Measurements from ENCODE around the gene POTEH. TPM values are rescaled to one million over a fixed set of nuclear protein-coding genes. Genes with fewer than 3 reads are reported as not detected.
"Not testable (repeated sequence)": the region's sequence is repeated elsewhere in the genome, so short reads cannot be mapped to it uniquely, and the experiment has no call there.

POTEH gene
- total RNA-seq, 1 experiment from 2014 or later: not detected

DNA sequence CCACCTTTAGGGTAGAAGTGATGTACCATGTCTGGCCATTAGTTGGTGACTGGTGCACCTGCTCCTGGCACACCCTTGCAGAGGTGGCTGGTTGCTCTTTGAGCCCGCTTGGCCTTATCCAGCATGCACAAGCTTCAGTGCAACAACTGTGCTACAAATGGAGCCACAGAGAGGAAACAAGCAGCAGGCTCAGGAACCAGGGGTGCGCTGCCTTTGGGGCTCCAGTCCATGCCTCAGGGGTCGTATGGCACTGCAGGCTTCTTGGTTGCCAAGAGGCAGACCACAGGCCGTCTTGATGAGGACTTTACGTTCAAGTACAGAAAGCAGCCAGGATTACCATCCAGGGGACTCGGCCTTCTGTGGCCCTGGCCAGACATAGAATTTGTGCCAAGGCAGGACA, 44.6 kb downstream of the POTEH start:
- H3K27me3 ChIP-seq (ENCODE audit: insufficient read depth, low read length); H3K9me3 Mint-ChIP-seq; H3T11ph ChIP-seq (ENCODE audit: low read length); H2AFZ ChIP-seq (ENCODE audit: low read length); H4K20me1 ChIP-seq (ENCODE audit: control insufficient read depth, insufficient read depth, insufficient read length); H3K27ac ChIP-seq (ENCODE audit: insufficient read length, low read depth, low read length); H3K18ac ChIP-seq (ENCODE audit: insufficient read length, low read depth, low read length); H4K8ac ChIP-seq (replicated peaks; ENCODE audit: insufficient read length, low read depth, low read length); H3K4me2 ChIP-seq (ENCODE audit: insufficient read depth, insufficient read length, low read length); H3K4me1 Mint-ChIP-seq; H4K5ac ChIP-seq (ENCODE audit: insufficient read length, low read depth, low read length); H3K4me3 Mint-ChIP-seq; H2BK120ac ChIP-seq (ENCODE audit: low read depth, low read length, poor library complexity, severe bottlenecking); H3K23ac ChIP-seq (ENCODE audit: insufficient read length, low read depth, low read length); H3K56ac ChIP-seq (ENCODE audit: insufficient read length, low read depth, low read length); H3K23me2 ChIP-seq (ENCODE audit: insufficient read length, low read depth, low read length, poor library complexity, severe bottlenecking); H2BK15ac ChIP-seq (ENCODE audit: low read depth, low read length); H4K91ac ChIP-seq (ENCODE audit: insufficient read length, low read depth, low read length); H2AK5ac ChIP-seq (ENCODE audit: insufficient read length, low read length); H2BK5ac ChIP-seq (ENCODE audit: insufficient read length, low read length); H3K9ac ChIP-seq (ENCODE audit: extremely low read depth, insufficient read length, low read length); H3K27ac Mint-ChIP-seq; H3K79me1 ChIP-seq (ENCODE audit: insufficient read depth, low read depth, low read length, poor library complexity, severe bottlenecking); H3K4ac ChIP-seq (ENCODE audit: low read depth, low read length); H3K9me3 ChIP-seq (ENCODE audit: control insufficient read depth, low read depth, low read length); H3K27me3 Mint-ChIP-seq (ENCODE audit: low read depth); H3K36me3 Mint-ChIP-seq (ENCODE audit: insufficient read depth in 1 of 3, low read depth in 3 of 3); H3K4me1 ChIP-seq (ENCODE audit: insufficient read depth, low read length); H2BK20ac ChIP-seq (ENCODE audit: low read depth, low read length, poor library complexity, severe bottlenecking); H3K14ac ChIP-seq (ENCODE audit: insufficient read depth, low read length); DNase-seq; H2BK12ac ChIP-seq (ENCODE audit: insufficient read length, low read depth, low read length); H3K79me2 ChIP-seq (ENCODE audit: insufficient read depth, low read length): not testable (repeated sequence)
- WGBS (ENCODE audit: extremely low coverage, insufficient read length, low lambda C conversion rate): no CpG with 5 or more reads among the region's 6 CpGs

DNA sequence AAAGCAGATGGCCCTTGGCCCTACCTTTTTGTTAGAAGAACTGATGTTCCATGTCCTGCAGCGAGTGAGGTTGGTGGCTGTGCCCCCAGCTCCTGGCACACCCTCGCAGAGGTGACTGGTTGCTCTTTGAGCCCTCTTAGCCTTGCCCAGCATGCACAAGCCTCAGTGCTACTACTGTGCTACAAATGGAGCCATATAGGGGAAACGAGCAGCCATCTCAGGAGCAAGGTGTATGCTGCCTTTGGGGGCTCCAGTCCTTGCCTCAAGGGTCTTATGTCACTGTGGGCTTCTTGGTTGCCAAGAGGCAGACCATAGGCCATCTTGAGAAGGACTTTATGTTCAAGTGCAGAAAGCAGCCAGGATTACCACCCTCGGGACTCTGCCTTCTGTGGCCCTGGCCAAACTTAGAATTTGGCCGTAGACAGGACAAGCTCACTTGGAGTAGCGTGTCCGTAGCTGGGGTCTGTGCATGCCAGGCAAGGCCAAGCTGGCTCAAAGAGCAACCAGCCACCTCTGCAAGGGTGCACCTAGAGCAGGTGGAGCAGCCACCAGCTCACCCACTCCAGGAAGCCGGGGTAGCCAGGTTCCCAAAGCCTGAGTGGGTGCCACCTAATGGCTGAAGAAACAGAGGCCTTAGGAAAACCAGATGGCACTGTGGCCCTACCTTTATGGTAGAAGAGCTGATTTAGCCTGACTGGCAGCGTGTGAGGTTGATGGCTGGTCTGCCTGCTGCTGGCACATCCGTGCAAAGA, 48.5 kb downstream of the POTEH start:
- not testable (repeated sequence) for H3K79me2 ChIP-seq (ENCODE audit: insufficient read depth, low read length); H3K36me3 Mint-ChIP-seq (ENCODE audit: insufficient read depth in 1 of 3, low read depth in 3 of 3); H3K27ac Mint-ChIP-seq; H2BK20ac ChIP-seq (ENCODE audit: low read depth, low read length, poor library complexity, severe bottlenecking); H3K9me3 ChIP-seq (ENCODE audit: control insufficient read depth, low read depth, low read length); H3K4ac ChIP-seq (ENCODE audit: low read depth, low read length); H4K8ac ChIP-seq (replicated peaks; ENCODE audit: insufficient read length, low read depth, low read length); H3K14ac ChIP-seq (ENCODE audit: insufficient read depth, low read length); H3K9me3 Mint-ChIP-seq; H2BK12ac ChIP-seq (ENCODE audit: insufficient read length, low read depth, low read length); H4K20me1 ChIP-seq (ENCODE audit: control insufficient read depth, insufficient read depth, insufficient read length); H2BK120ac ChIP-seq (ENCODE audit: low read depth, low read length, poor library complexity, severe bottlenecking); H2BK15ac ChIP-seq (ENCODE audit: low read depth, low read length); H2BK5ac ChIP-seq (ENCODE audit: insufficient read length, low read length); H4K5ac ChIP-seq (ENCODE audit: insufficient read length, low read depth, low read length); H3K56ac ChIP-seq (ENCODE audit: insufficient read length, low read depth, low read length); H3T11ph ChIP-seq (ENCODE audit: low read length); H3K18ac ChIP-seq (ENCODE audit: insufficient read length, low read depth, low read length); H3K27me3 Mint-ChIP-seq (ENCODE audit: low read depth); H3K4me1 ChIP-seq (ENCODE audit: insufficient read depth, low read length); H2AK5ac ChIP-seq (ENCODE audit: insufficient read length, low read length); H3K27me3 ChIP-seq (ENCODE audit: insufficient read depth, low read length); H3K23me2 ChIP-seq (ENCODE audit: insufficient read length, low read depth, low read length, poor library complexity, severe bottlenecking); DNase-seq; H3K4me3 Mint-ChIP-seq; H3K9ac ChIP-seq (ENCODE audit: extremely low read depth, insufficient read length, low read length); H3K4me2 ChIP-seq (ENCODE audit: insufficient read depth, insufficient read length, low read length); H3K27ac ChIP-seq (ENCODE audit: insufficient read length, low read depth, low read length); H2AFZ ChIP-seq (ENCODE audit: low read length); H4K91ac ChIP-seq (ENCODE audit: insufficient read length, low read depth, low read length); H3K23ac ChIP-seq (ENCODE audit: insufficient read length, low read depth, low read length); H3K79me1 ChIP-seq (ENCODE audit: insufficient read depth, low read depth, low read length, poor library complexity, severe bottlenecking); H3K4me1 Mint-ChIP-seq
- WGBS (ENCODE audit: extremely low coverage, insufficient read length, low lambda C conversion rate): no CpG with 5 or more reads among the region's 10 CpGs
